ENCODE measurements around the gene TMPRSS4.

Gene TMPRSS4

DNA sequence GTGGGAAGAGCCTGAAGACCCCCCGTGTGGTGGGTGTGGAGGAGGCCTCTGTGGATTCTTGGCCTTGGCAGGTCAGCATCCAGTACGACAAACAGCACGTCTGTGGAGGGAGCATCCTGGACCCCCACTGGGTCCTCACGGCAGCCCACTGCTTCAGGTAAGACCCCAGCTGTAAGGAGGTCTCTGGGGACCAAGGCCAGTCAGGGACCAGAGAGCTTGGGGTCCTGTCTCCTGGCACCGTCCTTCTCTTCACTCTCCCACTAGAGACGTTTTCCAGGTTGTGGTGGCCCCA, 34.8 kb downstream of the TMPRSS4 start:
- Mint-ChIP-seq H3K4me1 (peaks cover 14% of the 10 kb centered on the region), H3K27me3 (peaks cover 49% of the 10 kb centered on the region), H3K27ac (no peak overlapping the region), H3K9me3 (no peaks in the 10 kb centered on the region), H3K4me3 (no peak overlapping the region), H3K36me3 (no peaks in the 10 kb centered on the region)
- CTCF ChIA-PET, result no interaction called here
- no peak for DNase-seq

DNA sequence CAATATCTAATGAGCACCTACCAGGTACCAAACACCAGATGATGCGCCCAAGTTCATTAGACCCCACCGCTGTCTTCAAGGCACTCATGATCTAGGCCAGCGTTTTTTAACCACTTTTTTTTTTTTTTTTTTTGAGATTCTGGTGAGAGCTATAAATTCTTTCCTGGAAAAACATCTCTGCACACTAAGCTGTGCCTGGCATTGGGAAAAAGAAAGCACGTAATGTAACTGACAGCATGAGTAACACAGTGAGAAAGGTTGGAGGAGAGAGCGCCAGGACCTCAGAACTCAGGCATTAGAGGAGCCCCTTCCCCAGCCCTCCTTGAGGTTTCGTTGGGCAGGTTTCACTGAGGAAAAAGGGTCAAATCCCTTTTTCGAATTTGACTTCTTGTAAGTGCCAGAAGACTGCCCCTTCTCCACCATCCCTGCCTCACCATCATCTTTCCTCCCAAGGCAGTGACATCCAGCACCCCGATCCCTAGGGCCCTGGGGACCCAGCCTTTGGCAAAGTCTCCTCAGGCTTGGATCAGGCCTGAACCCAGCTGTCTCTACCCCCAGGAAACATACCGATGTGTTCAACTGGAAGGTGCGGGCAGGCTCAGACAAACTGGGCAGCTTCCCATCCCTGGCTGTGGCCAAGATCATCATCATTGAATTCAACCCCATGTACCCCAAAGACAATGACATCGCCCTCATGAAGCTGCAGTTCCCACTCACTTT, 36.0 kb downstream of the TMPRSS4 start:
- peaks cover 14% of the 10 kb centered on the region for H3K4me1 Mint-ChIP-seq

DNA sequence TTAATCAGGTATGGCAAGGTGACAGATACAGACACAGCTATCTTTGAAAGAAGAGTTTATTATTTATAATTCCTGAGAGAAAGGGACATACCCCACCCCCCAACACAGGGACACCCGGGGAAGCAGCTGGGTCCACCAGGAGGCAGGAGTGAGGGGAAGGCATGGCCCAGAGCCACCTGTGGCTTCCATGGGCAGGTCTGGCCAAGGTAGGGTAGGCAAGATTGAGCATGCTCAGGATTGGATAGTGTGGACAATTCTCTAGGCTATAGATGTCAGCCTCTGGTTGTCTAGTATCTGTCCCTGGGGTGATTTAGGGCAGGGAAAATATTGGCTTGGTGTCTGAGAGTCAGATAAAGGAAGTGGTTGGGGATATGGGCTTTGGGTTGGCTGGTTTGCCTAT, 37.4 kb downstream of the TMPRSS4 start:
- no peak overlapping the region for H3K27ac Mint-ChIP-seq
- no peaks in the 10 kb centered on the region for H3K36me3 Mint-ChIP-seq
- H3K4me1 Mint-ChIP-seq, result peaks cover 14% of the 10 kb centered on the region
- CTCF ChIA-PET, result interaction anchor here (0.8 to 1.7 kb wide), 2 partner anchors 8 to 57 kb away, joined by 3 to 8 read pairs; no protein-coding TSS in a partner anchor
- H3K27me3 Mint-ChIP-seq, result peaks cover 65% of the 10 kb centered on the region
- H3K4me3 Mint-ChIP-seq, result no peak overlapping the region
- no peak for DNase-seq
- H3K9me3 Mint-ChIP-seq, result no peaks in the 10 kb centered on the region

More for the DNA sequence above, 36.0 kb downstream of the TMPRSS4 start:
- Mint-ChIP-seq H3K36me3 (no peaks in the 10 kb centered on the region), H3K27me3 (peaks cover 55% of the 10 kb centered on the region), H3K4me3 (no peak overlapping the region), H3K27ac (no peak overlapping the region), H3K9me3 (no peaks in the 10 kb centered on the region)
- CTCF ChIA-PET, result interaction anchor here (1.7 kb wide), 1 partner anchor 58 kb away, joined by 8 read pairs; no protein-coding TSS in a partner anchor
- DNase-seq, result no peak

DNA sequence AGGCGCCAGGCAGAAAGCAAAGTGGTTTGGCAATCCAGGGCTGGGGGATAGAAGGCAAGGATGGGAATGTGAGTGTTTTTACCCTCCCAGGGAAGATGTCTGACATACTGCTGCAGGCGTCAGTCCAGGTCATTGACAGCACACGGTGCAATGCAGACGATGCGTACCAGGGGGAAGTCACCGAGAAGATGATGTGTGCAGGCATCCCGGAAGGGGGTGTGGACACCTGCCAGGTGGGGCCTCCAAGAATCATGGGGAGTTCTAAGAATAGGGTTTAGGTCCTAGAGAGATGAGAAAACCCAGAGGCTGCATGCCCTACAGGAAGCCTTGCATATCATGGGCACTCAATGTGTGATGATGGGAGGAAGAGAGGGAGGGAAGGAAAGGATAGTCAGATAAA, 38.2 kb downstream of the TMPRSS4 start:
- Mint-ChIP-seq H3K9me3 (no peaks in the 10 kb centered on the region), H3K27ac (no peak overlapping the region), H3K4me3 (no peak overlapping the region), H3K4me1 (peaks cover 14% of the 10 kb centered on the region), H3K27me3 (peaks cover 61% of the 10 kb centered on the region), H3K36me3 (no peaks in the 10 kb centered on the region)
- CTCF ChIA-PET, result no interaction called here
- no peak for DNase-seq

DNA sequence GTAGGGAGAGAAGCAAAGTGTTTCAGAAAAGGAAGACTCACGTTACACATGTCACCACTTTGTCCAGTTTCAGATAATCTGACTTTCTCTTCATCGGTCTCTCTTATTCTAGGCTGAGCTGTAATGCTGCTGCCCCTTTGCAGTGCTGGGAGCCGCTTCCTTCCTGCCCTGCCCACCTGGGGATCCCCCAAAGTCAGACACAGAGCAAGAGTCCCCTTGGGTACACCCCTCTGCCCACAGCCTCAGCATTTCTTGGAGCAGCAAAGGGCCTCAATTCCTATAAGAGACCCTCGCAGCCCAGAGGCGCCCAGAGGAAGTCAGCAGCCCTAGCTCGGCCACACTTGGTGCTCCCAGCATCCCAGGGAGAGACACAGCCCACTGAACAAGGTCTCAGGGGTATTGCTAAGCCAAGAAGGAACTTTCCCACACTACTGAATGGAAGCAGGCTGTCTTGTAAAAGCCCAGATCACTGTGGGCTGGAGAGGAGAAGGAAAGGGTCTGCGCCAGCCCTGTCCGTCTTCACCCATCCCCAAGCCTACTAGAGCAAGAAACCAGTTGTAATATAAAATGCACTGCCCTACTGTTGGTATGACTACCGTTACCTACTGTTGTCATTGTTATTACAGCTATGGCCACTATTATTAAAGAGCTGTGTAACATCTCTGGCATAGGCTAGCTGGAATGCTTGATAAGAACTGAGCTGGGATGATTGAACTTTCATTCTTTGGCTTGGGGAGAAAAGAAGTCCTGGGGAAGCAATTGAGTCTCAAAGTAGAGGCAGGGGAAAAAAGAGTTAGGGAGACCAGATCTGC, 41.1 kb downstream of the TMPRSS4 start:
- H3K36me3 Mint-ChIP-seq, result no peaks in the 10 kb centered on the region
- no peaks in the 10 kb centered on the region for H3K9me3 Mint-ChIP-seq
- CTCF ChIA-PET, result interaction anchor here (1.4 to 1.5 kb wide), 2 partner anchors 26 to 310 kb away, joined by 4 read pairs; no protein-coding TSS in a partner anchor
- H3K27ac Mint-ChIP-seq, result no peak overlapping the region
- H3K4me1 Mint-ChIP-seq, result peaks cover 12% of the 10 kb centered on the region
- no peak overlapping the region for H3K4me3 Mint-ChIP-seq
- H3K27me3 Mint-ChIP-seq, result peaks cover 57% of the 10 kb centered on the region
- no peak for DNase-seq

DNA sequence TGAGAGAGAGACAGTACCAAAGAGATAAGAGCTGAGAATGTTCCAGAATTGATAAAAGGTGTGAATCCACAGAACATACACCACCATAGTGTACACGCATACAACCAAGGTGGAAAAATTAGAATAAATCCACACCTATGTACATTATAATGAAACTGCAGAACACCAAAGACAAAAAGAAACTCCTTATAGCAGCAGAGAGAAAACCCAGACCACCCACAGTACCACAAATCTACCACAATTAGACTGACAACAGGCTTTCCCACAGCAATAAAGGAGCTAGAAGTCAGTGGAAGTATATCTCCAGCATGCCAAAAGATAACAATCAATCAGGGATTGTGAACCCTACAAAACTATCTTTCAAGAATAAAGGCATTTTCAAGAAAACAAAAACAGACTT, 43.9 kb downstream of the TMPRSS4 start:
- no peak for DNase-seq
- H3K4me1 Mint-ChIP-seq, result no peaks in the 10 kb centered on the region
- CTCF ChIA-PET, result interaction anchor here (0.8 kb wide), 1 partner anchor 78 kb away, joined by 3 read pairs; no protein-coding TSS in a partner anchor

DNA sequence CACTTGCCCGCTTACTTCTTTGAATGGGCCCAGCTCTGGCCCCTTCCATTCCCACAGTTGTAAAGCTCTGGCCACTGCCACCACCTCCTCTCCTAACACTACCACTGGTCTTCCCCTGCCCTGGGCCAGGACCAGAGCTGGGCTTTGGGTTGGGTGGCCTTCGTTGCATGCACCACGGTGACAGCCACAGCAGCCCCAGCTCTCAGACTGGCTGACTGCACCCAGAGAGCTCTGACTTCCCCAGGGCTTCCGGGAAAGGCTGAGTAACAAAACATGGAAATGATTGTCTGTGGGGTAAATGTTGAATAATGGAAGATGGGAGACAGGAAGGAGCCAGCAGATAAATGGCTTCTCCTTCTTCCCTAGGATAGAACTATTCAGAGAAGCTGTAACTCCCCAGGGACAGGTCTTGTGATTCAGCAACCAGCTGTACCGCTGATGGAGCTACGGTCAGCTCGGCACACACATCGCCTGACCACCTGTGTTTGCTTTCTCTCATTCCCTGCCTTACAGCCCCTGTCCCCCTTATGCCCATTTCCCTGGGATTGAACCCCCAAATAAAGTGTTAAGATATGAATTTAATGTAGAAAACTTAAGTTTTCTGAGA, 48.2 kb downstream of the TMPRSS4 start:
- H3K36me3 Mint-ChIP-seq, result no peaks in the 10 kb centered on the region
- DNase-seq, result no peak
- peaks cover 44% of the 10 kb centered on the region for H3K27me3 Mint-ChIP-seq
- H3K4me3 Mint-ChIP-seq, result no peak overlapping the region
- no peaks in the 10 kb centered on the region for H3K4me1 Mint-ChIP-seq
- H3K27ac Mint-ChIP-seq, result no peak overlapping the region
- CTCF ChIA-PET, result interaction anchor here (1.6 to 2.0 kb wide), 2 partner anchors 20 to 46 kb away, joined by 3 to 4 read pairs; no protein-coding TSS in a partner anchor
- H3K9me3 Mint-ChIP-seq, result no peaks in the 10 kb centered on the region

More for the DNA sequence above, 43.9 kb downstream of the TMPRSS4 start:
- Mint-ChIP-seq H3K27me3 (peaks cover 44% of the 10 kb centered on the region), H3K36me3 (no peaks in the 10 kb centered on the region), H3K4me3 (no peak overlapping the region), H3K9me3 (no peaks in the 10 kb centered on the region), H3K27ac (no peak overlapping the region)

DNA sequence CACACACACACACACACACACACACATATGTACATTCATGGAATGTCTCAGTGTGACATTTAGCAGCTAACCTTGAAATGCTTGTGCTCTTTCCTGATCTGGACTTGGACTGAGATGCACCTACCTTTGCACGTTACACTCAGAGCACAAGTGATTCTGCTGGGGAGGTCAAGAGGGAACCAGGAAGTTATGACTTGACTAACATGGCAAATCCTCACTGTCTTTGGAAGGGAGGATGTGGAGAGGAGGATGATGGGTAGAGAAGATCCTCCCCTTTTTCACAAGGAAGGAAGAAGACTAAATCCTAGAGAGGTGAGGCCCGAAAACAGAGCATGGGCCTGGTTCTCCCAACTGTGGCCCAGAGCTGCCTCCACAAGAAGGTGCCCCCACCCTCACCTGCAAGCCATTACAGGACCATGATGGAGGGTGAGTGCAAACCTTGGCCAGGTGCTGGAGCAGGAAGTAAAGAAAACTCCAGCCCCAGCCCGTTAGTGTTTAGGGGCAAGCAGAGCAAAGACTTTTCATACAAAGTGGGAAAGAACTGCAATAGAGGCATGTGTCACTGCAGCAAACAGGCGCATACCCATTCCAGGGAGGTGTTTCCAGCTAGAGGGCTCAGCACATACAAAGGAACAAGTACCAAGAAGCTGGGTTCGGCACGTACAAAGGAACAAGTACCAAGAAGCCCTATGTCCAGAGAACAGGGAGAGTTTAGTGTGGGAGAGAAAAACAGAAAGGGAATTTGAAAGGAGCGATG, 49.4 kb downstream of the TMPRSS4 start:
- Mint-ChIP-seq H3K4me1 (no peaks in the 10 kb centered on the region), H3K27ac (no peak overlapping the region), H3K27me3 (peaks cover 49% of the 10 kb centered on the region), H3K9me3 (no peaks in the 10 kb centered on the region), H3K36me3 (no peaks in the 10 kb centered on the region), H3K4me3 (no peak overlapping the region)
- CTCF ChIA-PET, result interaction anchor here (0.5 to 2.0 kb wide), 2 partner anchors 19 to 165 kb away, joined by 3 to 4 read pairs; no protein-coding TSS in a partner anchor
- no peak for DNase-seq

DNA sequence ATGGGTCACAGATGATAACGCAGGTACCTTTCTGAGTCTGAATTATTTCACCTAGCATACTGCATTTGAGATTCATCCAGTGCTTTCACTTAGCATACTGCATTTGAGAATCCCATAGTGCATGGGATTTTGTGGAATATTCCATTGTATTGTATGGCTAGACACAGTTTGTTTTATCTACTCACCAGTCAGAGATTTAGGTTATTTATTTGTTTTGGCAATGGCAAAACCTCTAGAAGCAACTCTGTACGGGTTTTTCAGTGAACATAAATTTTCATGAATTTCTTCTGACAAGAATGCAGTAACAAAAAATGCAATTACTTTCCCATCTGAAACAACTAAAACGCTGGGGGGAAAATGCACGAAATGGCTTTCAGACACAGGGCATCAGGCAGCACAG, 51.4 kb downstream of the TMPRSS4 start:
- no peak overlapping the region for H3K4me3 Mint-ChIP-seq
- H3K36me3 Mint-ChIP-seq, result no peaks in the 10 kb centered on the region
- H3K4me1 Mint-ChIP-seq, result no peaks in the 10 kb centered on the region
- CTCF ChIA-PET, result no interaction called here
- DNase-seq, result no peak
- H3K9me3 Mint-ChIP-seq, result no peaks in the 10 kb centered on the region
- H3K27me3 Mint-ChIP-seq, result peaks cover 57% of the 10 kb centered on the region
- H3K27ac Mint-ChIP-seq, result no peak overlapping the region

DNA sequence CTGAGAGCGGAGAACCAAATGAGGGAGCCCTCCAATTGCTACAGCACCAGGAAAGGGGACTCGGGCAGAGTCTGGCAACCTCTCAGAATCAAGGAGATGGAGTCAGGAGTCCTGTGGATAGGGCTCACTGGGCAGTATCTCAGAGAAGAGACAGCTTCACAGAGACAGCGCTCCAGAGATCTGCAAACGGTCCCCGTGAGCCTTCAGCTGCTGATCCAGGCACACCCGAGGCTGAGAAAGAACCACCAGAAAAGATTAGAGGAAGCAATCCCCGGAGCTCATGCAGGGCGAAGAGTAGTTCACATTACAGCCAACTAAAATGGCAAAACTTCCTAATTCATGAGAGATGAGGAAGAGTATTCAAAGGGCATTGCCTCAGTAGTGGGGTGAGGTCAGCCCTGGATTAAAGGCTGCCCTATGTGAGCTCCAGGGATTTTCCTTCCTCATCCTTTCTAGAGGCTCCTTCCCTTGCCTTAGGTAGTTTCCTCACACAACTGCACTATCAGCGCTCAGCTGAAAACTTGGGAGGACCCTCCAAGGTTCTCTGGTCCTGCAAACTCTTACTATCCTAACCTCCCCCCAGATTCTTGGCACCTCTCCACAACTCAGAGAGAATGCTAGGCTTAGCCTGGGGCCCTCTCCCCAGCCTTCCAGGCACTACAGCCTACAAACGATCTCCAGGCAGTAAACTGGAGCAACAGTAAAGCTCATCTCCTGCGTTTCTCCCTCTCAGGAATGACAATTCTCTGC, 52.0 kb downstream of the TMPRSS4 start:
- no peak overlapping the region for H3K27ac Mint-ChIP-seq

DNA sequence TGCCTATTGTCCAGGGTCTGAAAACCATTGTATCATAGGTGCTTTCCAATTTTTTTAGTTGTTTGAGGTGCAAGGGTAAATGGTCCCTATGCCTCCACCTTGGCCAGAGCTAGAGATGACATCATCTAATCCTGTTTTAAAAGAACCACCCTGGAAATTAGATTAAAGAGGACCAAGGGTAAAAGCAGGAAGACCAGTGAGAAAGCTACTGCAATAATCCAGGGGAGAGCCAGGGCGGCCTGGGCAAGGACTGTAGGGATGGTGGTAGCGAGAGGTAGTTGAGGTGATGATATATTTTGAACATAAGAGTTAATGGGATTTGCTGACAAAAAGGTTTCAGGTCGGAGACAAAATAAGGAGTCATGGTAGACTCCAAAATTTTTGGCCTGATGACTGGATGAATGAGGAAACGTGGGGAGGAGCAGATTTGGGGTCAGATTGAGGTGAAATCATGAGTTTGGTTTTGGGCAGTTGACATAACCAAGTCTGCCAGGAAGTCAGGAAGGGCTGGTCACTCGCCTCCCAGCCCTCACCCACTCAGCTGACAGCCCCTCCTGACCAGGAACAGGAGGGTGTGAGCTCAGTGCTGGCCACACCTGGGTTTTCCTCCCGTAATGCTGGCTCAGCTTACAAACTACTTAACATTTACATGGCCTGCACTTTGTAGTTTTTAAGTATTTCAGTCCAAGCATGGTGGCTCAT, 52.7 kb downstream of the TMPRSS4 start:
- Mint-ChIP-seq H3K9me3 (no peaks in the 10 kb centered on the region), H3K4me3 (no peak overlapping the region), H3K4me1 (no peaks in the 10 kb centered on the region), H3K27me3 (peaks cover 68% of the 10 kb centered on the region), H3K27ac (no peak overlapping the region), H3K36me3 (no peaks in the 10 kb centered on the region)
- no peak for DNase-seq
- CTCF ChIA-PET, result interaction anchor here (0.7 to 1.0 kb wide), 3 partner anchors 14 to 704 kb away, joined by 3 to 4 read pairs (median 3); no protein-coding TSS in a partner anchor

More for the DNA sequence above, 52.0 kb downstream of the TMPRSS4 start:
- H3K4me1 Mint-ChIP-seq, result no peaks in the 10 kb centered on the region
- peaks cover 60% of the 10 kb centered on the region for H3K27me3 Mint-ChIP-seq
- H3K4me3 Mint-ChIP-seq, result no peak overlapping the region
- CTCF ChIA-PET, result interaction anchor here (0.7 to 1.0 kb wide), 2 partner anchors 15 to 41 kb away, joined by 3 read pairs; no protein-coding TSS in a partner anchor
- H3K36me3 Mint-ChIP-seq, result no peaks in the 10 kb centered on the region
- DNase-seq, result no peak
- no peaks in the 10 kb centered on the region for H3K9me3 Mint-ChIP-seq

DNA sequence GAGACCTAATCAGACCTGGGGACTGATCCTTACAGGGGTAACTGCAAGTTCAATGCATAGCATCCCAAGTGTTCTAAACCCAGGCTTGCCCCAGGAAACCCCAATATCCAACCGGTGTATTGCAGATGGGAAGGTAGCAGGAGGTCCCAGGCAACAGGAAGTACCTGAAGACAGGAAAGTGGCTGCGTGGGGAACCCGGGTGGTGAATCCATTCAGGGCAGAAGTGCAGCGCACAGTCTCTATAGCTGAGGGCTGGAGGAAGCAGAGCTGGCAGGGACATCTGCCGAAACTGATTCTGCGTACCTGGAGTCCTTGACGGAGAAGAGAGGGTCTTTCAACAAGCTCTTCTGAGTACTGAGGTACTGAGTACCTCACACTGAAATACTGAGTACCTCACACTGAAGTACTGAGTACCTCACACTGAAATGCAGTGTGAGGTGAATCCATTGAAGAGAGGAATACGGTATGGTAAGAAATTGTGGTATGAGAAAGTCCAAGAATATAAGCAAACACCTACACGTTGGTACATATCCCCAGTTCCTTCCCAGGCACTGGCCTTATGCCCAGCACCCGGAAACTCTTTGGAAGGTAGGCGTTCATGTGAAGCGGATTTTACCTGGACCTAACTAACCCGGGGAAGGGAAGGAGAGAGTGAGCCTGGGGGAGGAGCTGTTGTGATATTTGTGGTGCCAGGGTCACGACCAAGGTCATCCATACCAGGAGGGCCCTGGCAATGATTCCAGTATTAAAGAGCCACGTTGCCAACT, 55.7 kb downstream of the TMPRSS4 start:
- H3K4me3 Mint-ChIP-seq, result no peak overlapping the region
- no peak for DNase-seq
- no peak overlapping the region for H3K27ac Mint-ChIP-seq
- no peaks in the 10 kb centered on the region for H3K4me1 Mint-ChIP-seq
- H3K36me3 Mint-ChIP-seq, result no peaks in the 10 kb centered on the region
- peaks cover 77% of the 10 kb centered on the region for H3K27me3 Mint-ChIP-seq
- CTCF ChIA-PET, result interaction anchor here (1.2 kb wide), 1 partner anchor 10 kb away, joined by 3 read pairs; no protein-coding TSS in a partner anchor
- no peaks in the 10 kb centered on the region for H3K9me3 Mint-ChIP-seq

Data from activated naive CD4-positive, alpha-beta T cell treated with anti-CD3 and anti-CD28 coated beads, Interleukin-2, amount 10 ng/mL, durations not matched to agents 7 days and 5 days (primary cell).